RPMI7951 (cell line): Measurements from ENCODE around the gene UBTD1. TPM values are rescaled to one million over a fixed set of nuclear protein-coding genes. Genes with fewer than 3 reads are reported as not detected.

Source experiments
- total RNA-seq: library from RNA; depleted of rRNA; stranded (reverse); fragments of >200 nt; shearing (Covaris generic); gene quantifications from 2 replicates; pipeline ENCODE4 v1.2.3, GENCODE V29; 2014; rRNA removed

UBTD1 gene
- total RNA-seq, 1 experiment from 2014 or later: 18.5 TPM

Other genes with a start within 250 kb of the UBTD1 start
- gene ARHGAP19, start 206.3 kb upstream of the UBTD1 start, total RNA-seq: 5.8 and 6.0 TPM in 2 replicates
- gene FRAT1, start 179.7 kb upstream of the UBTD1 start, total RNA-seq: 0.60 and 1.7 TPM in 2 replicates
- 3.1 and 4.8 TPM in 2 replicates for gene FRAT2, start 164.2 kb upstream of the UBTD1 start, total RNA-seq
- 13.4 and 15.4 TPM in 2 replicates for gene RRP12, start 97.6 kb upstream of the UBTD1 start, total RNA-seq
- gene PGAM1, start 72.7 kb upstream of the UBTD1 start, total RNA-seq: 1,010 and 1,184 TPM in 2 replicates
- gene EXOSC1, start 52.9 kb upstream of the UBTD1 start, total RNA-seq: 55.6 and 61.5 TPM in 2 replicates
- 47.3 and 51.7 TPM in 2 replicates for gene ZDHHC16, start 52.7 kb upstream of the UBTD1 start, total RNA-seq
- 73.9 and 87.0 TPM in 2 replicates for gene MMS19, start 502 bp upstream of the UBTD1 start, total RNA-seq
- gene ANKRD2, start 73.9 kb downstream of the UBTD1 start, total RNA-seq: not detected in 2 replicates
- 0.24 and 0.78 TPM in 2 replicates for gene HOGA1, start 85.5 kb downstream of the UBTD1 start, total RNA-seq
- gene C10orf62, start 90.8 kb downstream of the UBTD1 start, total RNA-seq: 0.10 TPM in 1 of 2 replicates, not detected in the other
- gene MORN4, start 134.6 kb downstream of the UBTD1 start, total RNA-seq: 2.2 and 3.7 TPM in 2 replicates
- 10.4 and 10.6 TPM in 2 replicates for gene PI4K2A, start 141.7 kb downstream of the UBTD1 start, total RNA-seq
- gene AVPI1, start 188.3 kb downstream of the UBTD1 start, total RNA-seq: 7.6 and 13.2 TPM in 2 replicates
- 29.0 and 41.7 TPM in 2 replicates for gene MARVELD1, start 214.8 kb downstream of the UBTD1 start, total RNA-seq
- gene ZFYVE27, start 238.2 kb downstream of the UBTD1 start, total RNA-seq: 7.0 and 10.3 TPM in 2 replicates